Stimulated activated CD4-positive, alpha-beta T cell treated with anti-CD3 and anti-CD28 coated beads, Interleukin-2, amount 100 ng/mL, for 24 hours (primary cell): ENCODE measurements around the gene PIGM.
A peak's percentile ranks its signal among the peaks of the same experiment; 100 is the strongest.

ENCODE experiments used
- DNase-seq, 2 donors: peaks; one replicate each; pipeline ENCODE4 v3.0.0-alpha.2; 2020

The PIGM gene

GRCh38 chr1:160020196-160020595 lies 11.6 kb downstream of the PIGM start:
- DNase-seq: no peak

GRCh38 chr1:160018900-160019299 lies 12.9 kb downstream of the PIGM start:
- DNase-seq: no peak

GRCh38 chr1:160018347-160018746 lies 13.4 kb downstream of the PIGM start:
- DNase-seq: no peak

- DNase-seq: no peak
Measured at GRCh38 chr1:160017592-160017991, 14.2 kb downstream of the PIGM start.

- DNase-seq: no peak
Measured at GRCh38 chr1:160011781-160012180, 20.0 kb downstream of the PIGM start.

- DNase-seq: no peak
Measured at GRCh38 chr1:160009801-160010200, 22.0 kb downstream of the PIGM start.

- DNase-seq: no peak
Measured at GRCh38 chr1:160009081-160009480, 22.7 kb downstream of the PIGM start.

- DNase-seq: no peak
Measured at GRCh38 chr1:160007577-160008200, 24.1 kb downstream of the PIGM start.

- DNase-seq: peak; percentile 77 to 80
Measured at GRCh38 chr1:160006312-160006940, 25.4 kb downstream of the PIGM start.

GRCh38 chr1:160005070-160005469 lies 26.7 kb downstream of the PIGM start:
- no peak for DNase-seq

- no peak for DNase-seq
Measured at GRCh38 chr1:160004425-160004824, 27.4 kb downstream of the PIGM start.

GRCh38 chr1:160004001-160004400 lies 27.8 kb downstream of the PIGM start:
- no peak for DNase-seq

- DNase-seq: no peak
Measured at GRCh38 chr1:160001440-160001839, 30.4 kb downstream of the PIGM start.

- DNase-seq: no peak
Measured at GRCh38 chr1:159999204-159999603, 32.6 kb downstream of the PIGM start.

GRCh38 chr1:159996653-159997052 lies 35.1 kb downstream of the PIGM start:
- no peak for DNase-seq

GRCh38 chr1:159994896-159995295 lies 36.9 kb downstream of the PIGM start:
- no peak for DNase-seq

GRCh38 chr1:159993911-159994310 lies 37.9 kb downstream of the PIGM start:
- DNase-seq: no peak

GRCh38 chr1:159992161-159992560 lies 39.6 kb downstream of the PIGM start:
- no peak for DNase-seq

GRCh38 chr1:159991513-159991912 lies 40.3 kb downstream of the PIGM start:
- DNase-seq: no peak

GRCh38 chr1:159990005-159990404 lies 41.8 kb downstream of the PIGM start:
- no peak for DNase-seq

GRCh38 chr1:159989581-159989980 lies 42.2 kb downstream of the PIGM start:
- DNase-seq: no peak

GRCh38 chr1:159988006-159988405 lies 43.8 kb downstream of the PIGM start:
- DNase-seq: no peak

- DNase-seq: no peak
Measured at GRCh38 chr1:159987186-159987585, 44.6 kb downstream of the PIGM start.

- DNase-seq: no peak
Measured at GRCh38 chr1:159986531-159986930, 45.3 kb downstream of the PIGM start.

GRCh38 chr1:159986093-159986492 lies 45.7 kb downstream of the PIGM start:
- DNase-seq: no peak
